Ectodermal cell (in vitro differentiated cells): Measurements from ENCODE around the gene CTBP2.

Experiments
- H3K27ac ChIP-seq: 2 replicates; pipeline ENCODE4 v1.7.0; 2013; ENCODE audit warnings: mild to moderate bottlenecking, low read depth, low read length; ENCODE audit not compliant: insufficient read depth, poor library complexity, severe bottlenecking
- H3K27me3 ChIP-seq: 2 replicates; pipeline ENCODE4 v1.7.0; 2013; ENCODE audit warnings: mild to moderate bottlenecking, low read length; ENCODE audit not compliant: insufficient read depth, control insufficient read depth, poor library complexity, severe bottlenecking
- H3K36me3 ChIP-seq: one replicate; pipeline ENCODE4 v1.7.0; 2013; ENCODE audit warnings: low read length; ENCODE audit not compliant: control insufficient read depth, insufficient read depth
- H3K4me1 ChIP-seq: one replicate; pipeline ENCODE4 v1.7.0; 2013; ENCODE audit warnings: low read length; ENCODE audit not compliant: control insufficient read depth, insufficient read depth
- H3K4me3 ChIP-seq: 2 replicates; pipeline ENCODE4 v1.7.0; 2013; ENCODE audit warnings: low read depth, low read length, control low read depth; ENCODE audit not compliant: insufficient read depth
- H3K9me3 ChIP-seq: 2 replicates; pipeline ENCODE4 v1.7.0; 2013; ENCODE audit warnings: mild to moderate bottlenecking, low read length, moderate library complexity; ENCODE audit not compliant: control insufficient read depth
- WGBS, 2 experiments: methylation state at CpG; one replicate each; pipeline ENCODE4 v1.1.7; 2013; ENCODE audit warnings: missing lambda C conversion rate in 2 of 2; 5-methylcytosine and 5-hydroxymethylcytosine counted together

The CTBP2 gene

DNA sequence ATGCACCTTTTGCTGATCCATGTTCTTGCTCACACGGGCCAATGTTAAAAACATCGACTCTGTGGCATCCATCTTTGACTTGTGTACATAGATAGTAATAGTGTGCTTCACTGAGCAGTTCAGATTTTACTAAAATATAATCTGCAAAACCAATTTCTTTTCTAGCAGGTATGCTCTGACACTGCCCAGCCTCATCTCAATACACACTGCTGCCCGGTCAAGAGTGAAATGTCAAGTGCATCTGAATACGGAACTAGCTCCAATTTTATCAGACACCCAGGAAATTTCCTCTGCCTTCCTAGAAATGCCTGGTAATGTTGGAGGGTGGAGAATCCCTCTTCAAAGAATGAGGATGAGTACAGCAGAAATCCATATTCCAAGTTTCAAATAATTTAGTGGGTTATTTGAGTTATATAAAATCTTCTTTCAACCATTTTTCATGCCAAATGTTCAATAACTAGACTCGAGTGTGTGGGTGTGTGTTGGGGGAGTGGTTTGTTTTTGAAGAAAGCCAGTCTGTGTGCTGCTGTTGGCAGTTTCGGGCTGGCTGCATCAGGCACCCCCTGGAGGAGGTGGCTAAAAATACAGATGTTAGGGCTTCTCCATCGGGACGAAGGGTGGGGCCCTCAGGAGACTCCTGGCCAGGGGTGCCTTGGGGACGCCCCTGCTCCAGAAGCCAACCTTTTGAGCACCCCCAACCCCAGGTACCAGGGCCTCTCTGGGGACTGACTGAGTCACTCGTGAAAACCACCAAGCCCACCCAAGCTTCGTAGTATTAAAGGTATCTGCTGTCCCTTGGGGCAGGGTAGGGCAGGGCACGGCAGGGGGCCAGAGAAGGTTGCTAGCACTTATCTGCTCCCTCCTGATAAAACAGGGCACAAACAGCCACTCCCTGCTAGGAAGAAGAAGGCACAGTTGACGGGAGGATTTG is 15.4 kb downstream of the CTBP2 start:
- no peaks in the 10 kb centered on the region for H3K9me3 ChIP-seq
- 61 to 68% methylated on average over 13 of the region's 13 CpGs for WGBS, 2 experiments
- no peaks in the 10 kb centered on the region for H3K27me3 ChIP-seq
- H3K36me3 ChIP-seq: no peaks in the 10 kb centered on the region
- H3K27ac ChIP-seq: no peak overlapping the region
- no peak overlapping the region for H3K4me3 ChIP-seq
- H3K4me1 ChIP-seq: peaks cover 26% of the 10 kb centered on the region

DNA sequence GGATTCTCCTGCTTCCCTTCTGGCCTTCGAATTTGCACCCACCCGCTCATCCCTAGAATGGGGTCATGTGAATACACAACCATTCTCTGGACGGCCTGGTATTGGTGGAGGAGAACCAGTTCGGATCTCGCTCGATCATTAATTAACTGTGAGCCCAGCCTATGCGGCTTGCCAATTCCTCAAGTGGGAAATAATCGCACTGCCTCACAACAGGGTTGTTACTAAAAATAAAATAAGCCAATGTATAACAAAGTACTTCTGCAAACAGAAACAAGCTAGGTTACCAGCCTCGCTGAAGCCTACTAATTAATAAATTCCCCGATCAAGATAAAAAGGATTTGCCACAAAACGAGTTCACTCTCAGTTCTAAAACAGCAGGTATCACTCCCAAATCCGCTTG is 16.2 kb downstream of the CTBP2 start:
- Histone ChIP-seq H3K36me3 (no peaks in the 10 kb centered on the region), H3K9me3 (no peaks in the 10 kb centered on the region), H3K27me3 (no peaks in the 10 kb centered on the region), H3K27ac (no peak overlapping the region), H3K4me1 (peaks cover 20% of the 10 kb centered on the region), H3K4me3 (no peak overlapping the region)
- WGBS, 2 experiments: 87 to 92% methylated on average over 12 of the region's 12 CpGs

DNA sequence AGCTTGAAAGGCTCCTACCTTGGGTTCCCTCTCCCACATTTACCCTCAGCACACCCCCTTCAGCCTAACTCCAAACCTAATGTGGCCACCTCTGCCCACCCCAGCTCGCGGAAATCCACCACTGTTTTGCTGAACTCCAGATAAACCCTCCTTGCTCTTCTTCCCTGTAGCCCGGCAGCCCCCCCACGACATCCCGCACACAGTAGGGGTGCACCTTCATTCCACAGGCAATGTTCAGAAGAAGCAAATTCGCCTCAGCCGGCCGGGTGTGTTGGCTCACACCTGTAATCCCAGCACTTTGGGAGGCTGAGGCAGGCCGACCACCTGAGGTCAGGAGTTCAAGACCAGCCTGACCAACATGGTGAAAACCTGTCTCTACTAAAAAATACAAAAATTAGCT is 17.4 kb downstream of the CTBP2 start:
- no peaks in the 10 kb centered on the region for H3K9me3 ChIP-seq
- H3K36me3 ChIP-seq: no peaks in the 10 kb centered on the region
- 83% methylated on average over 9 of the region's 9 CpGs for WGBS, 2 experiments
- H3K4me1 ChIP-seq: peaks cover 14% of the 10 kb centered on the region
- H3K27me3 ChIP-seq: no peaks in the 10 kb centered on the region
- H3K4me3 ChIP-seq: no peak overlapping the region
- no peak overlapping the region for H3K27ac ChIP-seq

DNA sequence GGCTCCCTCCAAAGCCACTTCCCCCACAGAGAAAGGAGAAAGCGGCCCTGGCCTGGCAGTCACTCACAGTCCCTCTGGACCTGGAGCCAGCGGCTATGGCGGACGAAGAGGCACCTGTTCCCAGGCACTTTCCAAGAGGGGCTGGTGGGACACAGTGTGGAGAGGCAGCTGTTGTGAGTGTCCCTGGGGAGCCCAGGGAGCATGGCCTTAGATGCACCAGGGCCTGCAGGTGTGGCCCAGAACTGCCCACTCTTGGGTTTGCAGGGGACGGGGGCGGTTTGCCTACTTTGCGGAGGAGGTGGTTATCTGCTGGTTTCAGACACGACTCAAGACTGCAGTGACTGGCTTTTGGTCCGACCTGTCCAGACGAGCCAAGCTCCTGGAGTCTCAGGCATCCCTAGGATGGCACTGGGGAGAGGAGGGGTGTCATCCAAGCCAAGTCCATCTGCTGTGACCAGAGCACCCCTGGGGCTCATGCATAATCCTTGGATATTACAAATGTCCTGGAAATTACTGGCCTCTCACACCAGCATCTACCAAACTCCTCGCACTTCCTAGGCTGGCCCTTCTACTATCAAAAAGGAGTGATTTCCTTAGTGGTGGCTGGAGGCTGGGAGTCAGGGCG is 18.4 kb downstream of the CTBP2 start:
- peaks cover 18% of the 10 kb centered on the region for H3K4me1 ChIP-seq
- no peak overlapping the region for H3K4me3 ChIP-seq
- H3K36me3 ChIP-seq: no peaks in the 10 kb centered on the region
- 92 to 94% methylated on average over 12 of the region's 12 CpGs for WGBS, 2 experiments
- H3K27me3 ChIP-seq: no peaks in the 10 kb centered on the region
- no peak overlapping the region for H3K27ac ChIP-seq
- no peaks in the 10 kb centered on the region for H3K9me3 ChIP-seq

DNA sequence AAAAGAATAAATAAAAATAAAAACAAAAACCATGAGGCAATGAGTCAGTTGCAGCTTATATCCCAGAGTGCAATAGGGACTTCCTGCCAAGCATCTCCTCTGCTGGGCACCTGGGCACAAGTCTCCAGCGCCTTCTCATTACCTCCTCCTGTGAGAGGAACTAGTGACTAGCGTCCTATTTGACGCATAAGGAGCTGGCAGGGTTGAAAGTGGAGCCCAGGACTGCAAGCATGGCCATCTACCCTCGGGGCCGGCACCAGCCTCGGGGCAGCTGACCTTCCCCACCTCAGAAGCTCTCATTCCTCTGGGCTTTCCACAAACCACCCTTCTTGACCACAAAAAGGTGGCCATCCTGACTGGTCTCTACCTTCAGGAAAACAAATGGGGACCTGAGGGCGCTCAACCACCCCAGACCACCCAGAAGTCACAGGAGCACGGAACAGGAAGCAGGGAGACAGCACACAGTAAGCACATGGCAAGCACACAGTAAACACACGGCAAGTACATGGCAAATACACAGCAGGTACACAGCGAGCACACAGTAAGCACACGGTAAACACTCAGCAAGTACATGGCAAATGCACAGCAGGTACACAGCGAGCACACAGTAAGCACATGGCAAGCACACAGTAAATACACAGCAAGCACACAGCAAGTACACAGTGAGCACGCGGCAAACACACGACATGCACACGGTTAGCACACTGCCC is 19.1 kb downstream of the CTBP2 start:
- H3K27me3 ChIP-seq: no peaks in the 10 kb centered on the region
- no peak overlapping the region for H3K4me3 ChIP-seq
- H3K4me1 ChIP-seq: peaks cover 18% of the 10 kb centered on the region
- whole genome bisulfite sequencing, 2 experiments: 94 to 96% methylated on average over 16 of the region's 16 CpGs
- no peak overlapping the region for H3K27ac ChIP-seq
- H3K36me3 ChIP-seq: no peaks in the 10 kb centered on the region
- no peaks in the 10 kb centered on the region for H3K9me3 ChIP-seq

DNA sequence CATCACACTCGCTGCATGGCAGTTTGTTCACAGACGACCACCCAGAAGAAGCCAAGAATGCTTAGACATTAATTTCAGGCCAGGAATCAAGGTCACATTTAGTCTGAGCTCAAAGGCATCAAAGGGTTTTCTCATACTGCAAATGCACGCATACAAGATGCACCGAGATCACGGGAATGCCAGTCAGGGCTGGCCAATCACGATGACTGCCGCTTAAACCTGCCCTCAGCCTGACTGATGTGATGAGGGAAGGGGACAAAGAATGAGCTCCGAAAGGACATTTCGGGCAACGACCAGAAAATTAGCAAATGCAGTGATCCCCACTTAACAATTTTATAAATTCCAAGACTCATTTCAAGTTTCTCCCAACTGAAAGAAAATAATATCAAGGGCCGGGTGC is 20.2 kb downstream of the CTBP2 start:
- 93 to 94% methylated on average over 11 of the region's 11 CpGs for WGBS, 2 experiments
- H3K4me3 ChIP-seq: no peak overlapping the region
- peaks cover 23% of the 10 kb centered on the region for H3K4me1 ChIP-seq
- no peak overlapping the region for H3K27ac ChIP-seq
- no peaks in the 10 kb centered on the region for H3K9me3 ChIP-seq
- H3K27me3 ChIP-seq: no peaks in the 10 kb centered on the region
- H3K36me3 ChIP-seq: no peaks in the 10 kb centered on the region

DNA sequence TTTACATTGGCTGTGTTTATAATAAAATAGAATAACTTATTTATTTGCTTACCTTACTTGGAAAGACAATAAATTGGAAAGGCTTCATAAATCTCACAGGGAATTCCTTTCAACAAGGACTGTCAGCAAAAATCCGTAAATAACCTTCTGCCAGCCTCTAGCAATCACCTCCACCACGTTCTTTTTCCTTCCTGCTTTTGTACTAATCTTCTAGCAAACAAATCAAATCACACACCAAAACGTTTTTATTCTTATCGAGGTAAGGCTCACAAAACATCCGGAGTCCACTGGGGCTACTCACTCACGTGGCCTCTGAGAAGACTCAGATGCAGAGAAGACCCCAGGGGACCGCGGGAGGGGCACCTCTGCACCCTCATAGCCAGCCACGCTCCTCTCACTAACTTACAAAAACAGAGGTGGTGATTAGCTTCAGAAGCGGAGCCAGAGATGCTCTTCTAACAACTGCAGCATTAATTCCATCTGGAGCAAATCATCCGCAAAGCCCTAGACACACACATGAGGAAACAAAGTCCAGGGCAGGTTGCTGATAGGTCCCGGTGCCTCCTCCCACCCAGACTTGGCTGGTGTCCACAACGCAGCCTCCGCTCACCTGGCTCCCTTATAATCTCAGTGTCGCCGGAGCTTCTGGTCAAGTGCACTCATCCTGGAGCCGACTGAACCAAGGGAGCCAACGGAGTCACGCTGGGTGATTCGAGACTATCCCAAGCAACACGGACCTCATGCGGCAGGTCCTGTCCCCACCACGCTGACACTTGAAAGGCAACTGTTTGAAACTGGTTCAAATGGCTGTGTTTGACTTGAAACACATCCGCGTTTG is 22.5 kb downstream of the CTBP2 start:
- H3K27me3 ChIP-seq: no peaks in the 10 kb centered on the region
- 86 to 88% methylated on average over 25 of the region's 25 CpGs for WGBS, 2 experiments
- H3K4me1 ChIP-seq: peaks cover 40% of the 10 kb centered on the region
- no peak overlapping the region for H3K27ac ChIP-seq
- H3K9me3 ChIP-seq: no peaks in the 10 kb centered on the region
- H3K36me3 ChIP-seq: no peaks in the 10 kb centered on the region
- H3K4me3 ChIP-seq: no peak overlapping the region

DNA sequence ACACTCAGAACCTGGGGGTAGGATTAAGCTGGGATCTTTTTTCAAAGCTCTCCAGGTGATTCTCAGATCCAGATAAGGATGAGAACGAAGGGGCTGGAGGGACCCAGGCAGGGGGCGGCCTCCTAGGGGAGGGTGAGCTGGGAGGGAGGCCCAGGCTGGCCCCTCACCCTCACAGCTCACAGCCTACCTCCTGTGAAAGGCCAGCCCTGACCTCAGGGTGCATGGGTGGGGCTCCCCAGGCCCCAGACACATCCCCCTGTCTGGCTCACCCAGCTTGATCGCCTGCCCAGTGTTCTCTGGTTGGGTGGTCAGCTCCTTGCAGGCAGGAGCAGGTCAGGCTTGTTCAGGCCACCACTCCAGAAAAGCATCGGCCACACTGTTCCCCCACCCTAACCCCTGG is 24.3 kb downstream of the CTBP2 start:
- peaks cover 36% of the 10 kb centered on the region for H3K4me1 ChIP-seq

DNA sequence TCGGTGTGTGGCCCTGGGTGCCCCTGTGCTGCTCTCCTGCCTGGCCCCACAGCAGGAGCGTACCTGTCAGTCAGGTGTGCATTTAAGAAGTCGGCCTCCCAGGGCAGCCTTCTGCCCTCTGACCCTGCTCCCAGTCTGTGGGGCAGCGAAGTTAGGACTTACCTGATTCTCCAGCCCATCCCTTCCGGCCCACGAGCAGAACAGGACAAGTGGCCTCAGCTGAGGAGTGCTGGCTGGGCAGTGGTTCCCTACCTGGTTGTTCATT is 24.7 kb downstream of the CTBP2 start:
- Histone ChIP-seq H3K27ac (no peak overlapping the region), H3K4me1 (peaks cover 36% of the 10 kb centered on the region), H3K36me3 (peaks cover 9% of the 10 kb centered on the region), H3K9me3 (no peaks in the 10 kb centered on the region), H3K27me3 (no peaks in the 10 kb centered on the region), H3K4me3 (no peak overlapping the region)
- 90 to 91% methylated on average over 6 of the region's 6 CpGs for WGBS, 2 experiments

More for the DNA sequence above, 24.3 kb downstream of the CTBP2 start:
- Histone ChIP-seq H3K36me3 (peaks cover 6% of the 10 kb centered on the region), H3K27ac (no peak overlapping the region), H3K27me3 (no peaks in the 10 kb centered on the region), H3K4me3 (no peak overlapping the region), H3K9me3 (no peaks in the 10 kb centered on the region)
- 86 to 88% methylated on average over 4 of the region's 4 CpGs for WGBS, 2 experiments
